Neural cell (in vitro differentiated cells): ENCODE results near the gene MYO18A. TPM values are rescaled to one million over a fixed set of nuclear protein-coding genes. Genes with fewer than 3 reads are reported as not detected.

Experiments
- H2AFZ ChIP-seq: fragments of 200-600, 300-800 bp; sonication (generic), shearing (Covaris generic); 2 replicates; pipeline ENCODE4 v1.6.0; 2014; ENCODE audit warnings: low read depth, mild to moderate bottlenecking, antibody characterized with exemption, low read length, moderate library complexity
- H3F3A ChIP-seq: fragments of 200-600 bp; shearing (Covaris generic); 2 replicates; pipeline ENCODE4 v1.6.1; 2016; ENCODE audit warnings: mild to moderate bottlenecking, moderate library complexity, mixed read lengths, antibody characterized with exemption, low read length; ENCODE audit not compliant: insufficient read depth, poor library complexity, severe bottlenecking
- H3K27ac ChIP-seq: fragments of 200-600, 300-800 bp; sonication (generic), shearing (Covaris generic); 2 replicates; pipeline ENCODE4 v1.5.1; 2014; ENCODE audit warnings: mild to moderate bottlenecking, low read length, moderate library complexity
- H3K27me3 ChIP-seq: fragments of 300-800, 200-600 bp; sonication (generic), shearing (Covaris generic); 2 replicates; pipeline ENCODE4 v1.6.0; 2014; ENCODE audit warnings: mild to moderate bottlenecking, low read depth, low read length, moderate library complexity; ENCODE audit not compliant: insufficient read depth
- H3K36me3 ChIP-seq: fragments of 300-800, 200-600 bp; sonication (generic), shearing (Covaris generic); 2 replicates; pipeline ENCODE4 v1.5.1; 2014; ENCODE audit warnings: mild to moderate bottlenecking, antibody characterized with exemption, low read length, moderate library complexity; ENCODE audit not compliant: insufficient read depth
- H3K4me2 ChIP-seq: fragments of 300-800, 200-600 bp; sonication (generic), shearing (Covaris generic); 2 replicates; pipeline ENCODE4 v1.6.0; 2014; ENCODE audit warnings: mild to moderate bottlenecking, low read length
- H3K4me3 ChIP-seq: fragments of 300-800, 200-600 bp; sonication (generic), shearing (Covaris generic); 2 replicates; pipeline ENCODE4 v1.5.1; 2014; ENCODE audit warnings: mild to moderate bottlenecking, low read length, moderate library complexity
- H3K79me2 ChIP-seq: fragments of 200-600 bp; shearing (Covaris generic); replicated peaks from 2 replicates; pipeline ENCODE4 v1.6.0; 2014; ENCODE audit warnings: mild to moderate bottlenecking, low read length, moderate library complexity; ENCODE audit not compliant: insufficient read depth
- H3K9ac ChIP-seq: fragments of 300-800, 200-600 bp; sonication (generic), shearing (Covaris generic); 2 replicates; pipeline ENCODE4 v1.6.1; 2016; ENCODE audit warnings: mild to moderate bottlenecking, low read length, mixed read lengths
- H3K9me2 ChIP-seq: fragments of 200-600 bp; shearing (Covaris generic); 2 replicates; pipeline ENCODE4 v1.6.1; 2016; ENCODE audit warnings: mild to moderate bottlenecking, low read length, mixed read lengths; ENCODE audit not compliant: insufficient read depth
- H3K9me3 ChIP-seq: fragments of 200-600, 300-800 bp; sonication (generic), shearing (Covaris generic); 2 replicates; pipeline ENCODE4 v1.6.1; 2016; ENCODE audit warnings: mild to moderate bottlenecking, mixed run types, low read length, moderate library complexity, mixed read lengths
- H4K20me1 ChIP-seq: fragments of 200-600 bp; shearing (Covaris generic); 2 replicates; pipeline ENCODE4 v1.6.1; 2016; ENCODE audit warnings: mild to moderate bottlenecking, mixed run types; ENCODE audit not compliant: insufficient read depth
- CTCF ChIP-seq: fragments of 450-650 bp; IDR thresholded peaks from 2 replicates; pipeline ENCODE4 v1.5.1; 2014; ENCODE audit warnings: antibody characterized with exemption, mild to moderate bottlenecking, moderate library complexity; ENCODE audit not compliant: poor library complexity, severe bottlenecking
- EP300 ChIP-seq: fragments of 450-650 bp; conservative IDR thresholded peaks from 2 replicates; pipeline ENCODE4 v1.6.1; 2014; ENCODE audit warnings: antibody characterized with exemption, mild to moderate bottlenecking, moderate library complexity; ENCODE audit not compliant: poor library complexity, severe bottlenecking
- EZH2 ChIP-seq: fragments of 200-600, 300-800 bp; shearing (Covaris generic), sonication (generic); IDR thresholded peaks from 2 replicates; pipeline ENCODE4 v1.6.1; 2014; ENCODE audit warnings: antibody characterized with exemption, low read length, borderline replicate concordance, mild to moderate bottlenecking; ENCODE audit not compliant: insufficient read depth, poor library complexity, severe bottlenecking
- MXI1 ChIP-seq: fragments of 450-650 bp; conservative IDR thresholded peaks from 2 replicates; pipeline ENCODE4 v1.6.1; 2014; ENCODE audit warnings: antibody characterized with exemption, mild to moderate bottlenecking; ENCODE audit not compliant: poor library complexity, severe bottlenecking
- POLR2AphosphoS5 ChIP-seq: IDR thresholded peaks from 2 replicates; pipeline ENCODE4 v1.6.1; 2012
- RAD21 ChIP-seq: fragments of 450-650 bp; conservative IDR thresholded peaks from 2 replicates; pipeline ENCODE4 v1.6.1; 2014; ENCODE audit warnings: antibody characterized with exemption, mild to moderate bottlenecking, moderate library complexity
- SMC3 ChIP-seq: fragments of 450-650 bp; conservative IDR thresholded peaks from 2 replicates; pipeline ENCODE4 v1.6.1; 2014; ENCODE audit warnings: antibody characterized with exemption, mild to moderate bottlenecking, moderate library complexity; ENCODE audit not compliant: poor library complexity
- TAF1 ChIP-seq: IDR thresholded peaks from 2 replicates; pipeline ENCODE4 v1.6.1; 2012; ENCODE audit warnings: low read depth
- polyA plus RNA-seq: library from polyadenylated mRNA; depleted of rRNA; stranded (reverse); fragments of >200 nt; gene quantifications from 2 replicates; pipeline ENCODE4 v1.2.3, GENCODE V29; 2014
- TF ChIP-seq, protein P1 (sequence below): IDR thresholded peaks from 2 replicates; pipeline ENCODE4 v1.6.1; 2012; ENCODE audit warnings: borderline replicate concordance

Gene MYO18A
- polyA plus RNA-seq, 1 donor from 2014 or later = 21.6 TPM

DNA sequence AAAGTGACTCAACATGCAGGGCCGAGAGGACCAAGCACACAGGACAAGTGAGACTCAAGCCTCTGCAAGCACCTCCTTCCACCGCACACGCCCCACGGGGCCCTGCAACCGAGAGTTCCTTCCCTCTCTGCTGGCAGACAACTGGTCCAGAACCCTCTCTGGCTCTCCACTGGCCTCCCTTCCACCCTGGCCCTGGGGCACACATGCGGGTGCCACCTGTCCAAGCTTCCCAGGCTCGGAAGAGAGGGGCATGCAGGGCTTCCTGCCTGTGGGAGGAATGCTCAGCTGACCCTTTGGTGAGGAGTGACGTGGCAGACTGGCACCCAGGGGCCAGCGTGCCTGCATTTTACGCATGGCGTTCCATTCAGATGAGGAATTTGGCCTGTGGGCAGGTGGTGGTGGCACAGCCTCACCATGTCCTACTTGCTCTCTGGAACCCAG is 77.4 kb downstream of the MYO18A start:
- H3K27me3 ChIP-seq = no peaks in the 10 kb centered on the region
- H3K36me3 ChIP-seq = peaks cover 10% of the 10 kb centered on the region
- H3K9ac ChIP-seq = no peak overlapping the region
- no peak overlapping the region for H2AFZ ChIP-seq
- no peaks in the 10 kb centered on the region for H3K9me3 ChIP-seq
- no peaks in the 10 kb centered on the region for H4K20me1 ChIP-seq
- no peak overlapping the region for H3K4me2 ChIP-seq
- no peak overlapping the region for H3K4me3 ChIP-seq
- no peak overlapping the region for H3K27ac ChIP-seq
- H3K79me2 ChIP-seq = no peaks in the 10 kb centered on the region
- H3F3A ChIP-seq = no peaks in the 10 kb centered on the region
- no peak for TF ChIP-seq EP300
- no peaks in the 10 kb centered on the region for H3K9me2 ChIP-seq

DNA sequence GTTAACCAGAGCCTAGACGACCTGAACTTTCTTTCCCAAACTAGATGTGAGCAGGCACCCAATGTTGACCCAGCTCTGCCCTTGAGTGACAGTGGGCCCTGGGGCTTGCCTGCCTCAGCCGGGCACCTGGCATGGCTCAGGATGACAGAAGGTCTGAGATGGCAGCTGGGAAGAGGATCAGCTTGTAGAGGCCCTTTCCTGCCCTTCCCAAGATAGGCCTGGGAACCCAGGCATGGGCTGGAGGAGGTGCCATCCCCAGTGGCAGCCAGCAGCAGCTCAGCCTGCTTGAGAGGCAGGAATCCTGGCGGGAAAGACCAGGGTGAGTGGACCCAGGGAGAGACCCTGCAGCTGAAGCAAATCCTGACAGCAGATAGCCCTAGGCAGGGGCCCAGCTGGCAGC is 78.2 kb downstream of the MYO18A start:
- Histone ChIP-seq H3K9ac (no peak overlapping the region), H3K27ac (no peak overlapping the region), H3K9me2 (no peaks in the 10 kb centered on the region), H3K4me2 (no peak overlapping the region), H3K27me3 (no peaks in the 10 kb centered on the region), H3F3A (no peaks in the 10 kb centered on the region), H3K4me3 (no peak overlapping the region), H3K9me3 (no peaks in the 10 kb centered on the region), H3K36me3 (peaks cover 10% of the 10 kb centered on the region), H3K79me2 (no peaks in the 10 kb centered on the region), H4K20me1 (no peaks in the 10 kb centered on the region), H2AFZ (no peak overlapping the region)
- TF ChIP-seq CTCF (no peak), EZH2 (no peak), TAF1 (no peak), MXI1 (no peak), RAD21 (no peak), EP300 (no peak), POLR2AphosphoS5 (no peak), SMC3 (no peak)
- TF ChIP-seq, protein P1, sequence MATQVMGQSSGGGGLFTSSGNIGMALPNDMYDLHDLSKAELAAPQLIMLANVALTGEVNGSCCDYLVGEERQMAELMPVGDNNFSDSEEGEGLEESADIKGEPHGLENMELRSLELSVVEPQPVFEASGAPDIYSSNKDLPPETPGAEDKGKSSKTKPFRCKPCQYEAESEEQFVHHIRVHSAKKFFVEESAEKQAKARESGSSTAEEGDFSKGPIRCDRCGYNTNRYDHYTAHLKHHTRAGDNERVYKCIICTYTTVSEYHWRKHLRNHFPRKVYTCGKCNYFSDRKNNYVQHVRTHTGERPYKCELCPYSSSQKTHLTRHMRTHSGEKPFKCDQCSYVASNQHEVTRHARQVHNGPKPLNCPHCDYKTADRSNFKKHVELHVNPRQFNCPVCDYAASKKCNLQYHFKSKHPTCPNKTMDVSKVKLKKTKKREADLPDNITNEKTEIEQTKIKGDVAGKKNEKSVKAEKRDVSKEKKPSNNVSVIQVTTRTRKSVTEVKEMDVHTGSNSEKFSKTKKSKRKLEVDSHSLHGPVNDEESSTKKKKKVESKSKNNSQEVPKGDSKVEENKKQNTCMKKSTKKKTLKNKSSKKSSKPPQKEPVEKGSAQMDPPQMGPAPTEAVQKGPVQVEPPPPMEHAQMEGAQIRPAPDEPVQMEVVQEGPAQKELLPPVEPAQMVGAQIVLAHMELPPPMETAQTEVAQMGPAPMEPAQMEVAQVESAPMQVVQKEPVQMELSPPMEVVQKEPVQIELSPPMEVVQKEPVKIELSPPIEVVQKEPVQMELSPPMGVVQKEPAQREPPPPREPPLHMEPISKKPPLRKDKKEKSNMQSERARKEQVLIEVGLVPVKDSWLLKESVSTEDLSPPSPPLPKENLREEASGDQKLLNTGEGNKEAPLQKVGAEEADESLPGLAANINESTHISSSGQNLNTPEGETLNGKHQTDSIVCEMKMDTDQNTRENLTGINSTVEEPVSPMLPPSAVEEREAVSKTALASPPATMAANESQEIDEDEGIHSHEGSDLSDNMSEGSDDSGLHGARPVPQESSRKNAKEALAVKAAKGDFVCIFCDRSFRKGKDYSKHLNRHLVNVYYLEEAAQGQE = no peak

- Histone ChIP-seq H3K9me2 (no peaks in the 10 kb centered on the region), H3F3A (no peaks in the 10 kb centered on the region), H3K9ac (no peak overlapping the region), H3K27ac (no peak overlapping the region), H3K9me3 (no peaks in the 10 kb centered on the region), H3K4me3 (no peak overlapping the region), H3K4me2 (no peak overlapping the region), H3K79me2 (no peaks in the 10 kb centered on the region), H3K27me3 (no peaks in the 10 kb centered on the region), H2AFZ (no peak overlapping the region), H4K20me1 (no peaks in the 10 kb centered on the region), H3K36me3 (peaks cover 10% of the 10 kb centered on the region)
- TF ChIP-seq SMC3 = no peak
- no peak for TF ChIP-seq EZH2
- TF ChIP-seq TAF1 = no peak
- TF ChIP-seq POLR2AphosphoS5 = no peak
- no peak for TF ChIP-seq CTCF
- no peak for TF ChIP-seq MXI1
- no peak for TF ChIP-seq EP300
- no peak for TF ChIP-seq RAD21
- TF ChIP-seq, protein P1 = no peak
Measured at GRCh38 chr17:29100296-29100695, 79.9 kb downstream of the MYO18A start.
